Measurements from ENCODE around the gene KRT16. TPM values are rescaled to one million over a fixed set of nuclear protein-coding genes. Genes with fewer than 3 reads are reported as not detected.
A peak's percentile ranks its signal among the peaks of the same experiment; 100 is the strongest.
"Not testable (repeated sequence)": the region's sequence is repeated elsewhere in the genome, so short reads cannot be mapped to it uniquely, and the experiment has no call there.

The KRT16 gene
- total RNA-seq, 1 donor from 2014 or later = 52.3 TPM

GRCh38 chr17:41583137-41584127 is 29.1 kb downstream of the KRT16 start:
- no peak for DNase-seq

GRCh38 chr17:41582061-41582968 is 30.3 kb downstream of the KRT16 start:
- DNase-seq = not testable (repeated sequence)

- no peak for DNase-seq
These were observed 31.1 kb downstream of the KRT16 start for GRCh38 chr17:41581366-41582060.

GRCh38 chr17:41580687-41581365 is 31.7 kb downstream of the KRT16 start:
- no peak for DNase-seq

- DNase-seq = no peak
These were observed 32.4 kb downstream of the KRT16 start for GRCh38 chr17:41580244-41580575.

GRCh38 chr17:41579484-41580243 is 32.9 kb downstream of the KRT16 start:
- peak; percentile 91 for DNase-seq

GRCh38 chr17:41578971-41579370 is 33.6 kb downstream of the KRT16 start:
- DNase-seq = no peak

- DNase-seq = no peak
These were observed 34.0 kb downstream of the KRT16 start for GRCh38 chr17:41578538-41578937.

- not testable (repeated sequence) for DNase-seq
These were observed 35.8 kb downstream of the KRT16 start for GRCh38 chr17:41576740-41577139.

- DNase-seq = no peak
These were observed 37.2 kb downstream of the KRT16 start for GRCh38 chr17:41575336-41575735.

GRCh38 chr17:41571561-41572434 is 40.8 kb downstream of the KRT16 start, which contains the start of gene KRT9:
Gene KRT9, minus strand, starts transcription at chr17:41572059. Its CDS starts 67 bp downstream, at chr17:41571992.
- no peak for DNase-seq

- no peak for DNase-seq
These were observed 45.2 kb downstream of the KRT16 start for GRCh38 chr17:41567317-41567716.

GRCh38 chr17:41565338-41565737 is 47.2 kb downstream of the KRT16 start:
- DNase-seq = no peak

GRCh38 chr17:41563607-41564170 is 48.9 kb downstream of the KRT16 start:
- no peak for DNase-seq

- no peak for DNase-seq
These were observed 51.0 kb downstream of the KRT16 start for GRCh38 chr17:41561554-41561953.
